ENCODE data around the gene CD247.
A peak's percentile ranks its signal among the peaks of the same experiment; 100 is the strongest.

GRCh38 chr1:167454304-167454893 is 63.9 kb downstream of the CD247 start:
- TF ChIP-seq, protein P1, sequence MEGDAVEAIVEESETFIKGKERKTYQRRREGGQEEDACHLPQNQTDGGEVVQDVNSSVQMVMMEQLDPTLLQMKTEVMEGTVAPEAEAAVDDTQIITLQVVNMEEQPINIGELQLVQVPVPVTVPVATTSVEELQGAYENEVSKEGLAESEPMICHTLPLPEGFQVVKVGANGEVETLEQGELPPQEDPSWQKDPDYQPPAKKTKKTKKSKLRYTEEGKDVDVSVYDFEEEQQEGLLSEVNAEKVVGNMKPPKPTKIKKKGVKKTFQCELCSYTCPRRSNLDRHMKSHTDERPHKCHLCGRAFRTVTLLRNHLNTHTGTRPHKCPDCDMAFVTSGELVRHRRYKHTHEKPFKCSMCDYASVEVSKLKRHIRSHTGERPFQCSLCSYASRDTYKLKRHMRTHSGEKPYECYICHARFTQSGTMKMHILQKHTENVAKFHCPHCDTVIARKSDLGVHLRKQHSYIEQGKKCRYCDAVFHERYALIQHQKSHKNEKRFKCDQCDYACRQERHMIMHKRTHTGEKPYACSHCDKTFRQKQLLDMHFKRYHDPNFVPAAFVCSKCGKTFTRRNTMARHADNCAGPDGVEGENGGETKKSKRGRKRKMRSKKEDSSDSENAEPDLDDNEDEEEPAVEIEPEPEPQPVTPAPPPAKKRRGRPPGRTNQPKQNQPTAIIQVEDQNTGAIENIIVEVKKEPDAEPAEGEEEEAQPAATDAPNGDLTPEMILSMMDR (conservative IDR thresholded peaks at IDR 0.05; ENCODE audit: low read length): 0 out of 2 replicates have a peak, but pooled peaks have one; percentile 8
- no peak for TF ChIP-seq EZH2phosphoT487 (IDR thresholded peaks at IDR 0.05; ENCODE audit: borderline replicate concordance)
